ENCODE results near the gene CISD1. TPM values are rescaled to one million over a fixed set of nuclear protein-coding genes. Genes with fewer than 3 reads are reported as not detected.

Gene CISD1
- total and polyA plus RNA-seq, 2 experiments from 2014 or later, result 40.4 to 97.6 TPM

DNA sequence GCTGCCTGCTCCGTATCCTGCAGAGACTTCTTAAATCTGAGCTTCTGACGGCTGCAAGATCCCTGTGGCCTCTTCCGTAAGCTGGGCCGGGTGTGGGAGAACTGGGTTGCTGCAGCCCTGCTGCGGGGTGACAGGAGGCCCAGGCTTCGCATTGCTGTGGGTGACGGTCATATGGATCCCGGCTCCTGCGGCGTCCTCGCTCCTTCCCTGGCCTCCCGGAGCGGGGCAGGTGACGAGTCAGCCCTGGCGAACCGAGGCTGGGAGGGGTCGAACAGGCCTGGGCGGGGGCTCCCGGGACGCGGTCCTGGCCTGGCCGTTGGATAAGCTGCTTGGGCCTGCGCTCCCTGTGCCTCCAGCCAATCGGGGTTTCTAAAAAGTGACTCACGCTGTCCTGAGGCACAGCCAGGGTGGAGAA, 58.0 kb downstream of the CISD1 start:
- peak; percentile 90 for DNase-seq
- Histone ChIP-seq H3K4me2 (ENCODE audit: unreplicated experiment) (peak overlapping the region; percentile 82), H3K9ac (peak overlapping the region; percentile 67), H3K4me3 (peak overlapping the region; percentile 75), H3K79me2 (ENCODE audit: insufficient read depth) (no peaks in the 10 kb centered on the region), H3K4me1 (ENCODE audit: insufficient read depth) (no peaks in the 10 kb centered on the region), H3F3A (ENCODE audit: insufficient read depth) (no peaks in the 10 kb centered on the region), H2AFZ (peak overlapping the region; percentile 89), H3K9me3 (ENCODE audit: low read depth) (no peaks in the 10 kb centered on the region), H3K27ac (peak overlapping the region; percentile 43), H3K9me2 (ENCODE audit: insufficient read depth) (no peaks in the 10 kb centered on the region), H4K20me1 (ENCODE audit: insufficient read depth) (no peaks in the 10 kb centered on the region), H3K36me3 (ENCODE audit: low read depth) (no peaks in the 10 kb centered on the region), H3K27me3 (replicated peaks; ENCODE audit: insufficient read depth) (no peaks in the 10 kb centered on the region)
- TF ChIP-seq EZH2 (IDR thresholded peaks at IDR 0.05; ENCODE audit: insufficient read depth, poor library complexity, severe bottlenecking) (no peak), EZH2phosphoT487 (IDR thresholded peaks at IDR 0.05; ENCODE audit: insufficient read depth, low read depth) (no peak)
- WGBS, 2 experiments (ENCODE audit: low coverage in 1 of 2, low lambda C conversion rate in 2 of 2, missing lambda C conversion rate in 2 of 2), result 1 to 3% methylated on average over 18 to 22 of the region's 25 CpGs
- in situ Hi-C loops (cut with MboI), result no loop called here

DNA sequence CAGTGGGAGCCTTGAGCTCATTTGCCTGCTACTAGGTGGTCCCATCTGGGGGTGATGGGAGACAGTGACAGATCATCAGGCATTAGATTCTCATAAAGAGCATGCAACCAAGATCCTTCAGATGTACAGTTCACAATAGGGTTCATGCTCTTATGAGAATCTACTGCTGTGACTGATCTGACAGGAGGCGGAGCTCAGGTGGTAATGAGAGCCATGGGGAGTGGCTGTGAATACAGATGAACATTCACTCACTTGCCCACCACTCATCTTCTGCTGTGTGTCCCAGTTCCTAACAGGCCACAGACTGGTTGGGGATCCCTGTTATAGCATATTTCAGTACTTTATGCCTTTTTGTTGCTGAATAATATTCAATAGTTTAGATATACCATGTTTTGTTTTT, 59.3 kb downstream of the CISD1 start:
- WGBS, 2 experiments (ENCODE audit: low coverage in 1 of 2, low lambda C conversion rate in 2 of 2, missing lambda C conversion rate in 2 of 2), result 100% methylated on average over 1 of the region's 1 CpG
- Histone ChIP-seq H3K27me3 (replicated peaks; ENCODE audit: insufficient read depth) (no peaks in the 10 kb centered on the region), H3F3A (ENCODE audit: insufficient read depth) (no peaks in the 10 kb centered on the region), H4K20me1 (ENCODE audit: insufficient read depth) (no peaks in the 10 kb centered on the region), H3K27ac (no peak overlapping the region), H3K4me2 (ENCODE audit: unreplicated experiment) (no peak overlapping the region), H3K9me2 (ENCODE audit: insufficient read depth) (no peaks in the 10 kb centered on the region), H3K9me3 (ENCODE audit: low read depth) (no peaks in the 10 kb centered on the region), H3K9ac (no peak overlapping the region), H2AFZ (no peak overlapping the region), H3K4me3 (no peak overlapping the region), H3K36me3 (ENCODE audit: low read depth) (no peaks in the 10 kb centered on the region), H3K79me2 (ENCODE audit: insufficient read depth) (no peaks in the 10 kb centered on the region), H3K4me1 (ENCODE audit: insufficient read depth) (no peaks in the 10 kb centered on the region)
- TF ChIP-seq EZH2phosphoT487 (IDR thresholded peaks at IDR 0.05; ENCODE audit: insufficient read depth, low read depth) (no peak), EZH2 (IDR thresholded peaks at IDR 0.05; ENCODE audit: insufficient read depth, poor library complexity, severe bottlenecking) (no peak)
- in situ Hi-C loops (cut with MboI), result no loop called here
- DNase-seq, result no peak

DNA sequence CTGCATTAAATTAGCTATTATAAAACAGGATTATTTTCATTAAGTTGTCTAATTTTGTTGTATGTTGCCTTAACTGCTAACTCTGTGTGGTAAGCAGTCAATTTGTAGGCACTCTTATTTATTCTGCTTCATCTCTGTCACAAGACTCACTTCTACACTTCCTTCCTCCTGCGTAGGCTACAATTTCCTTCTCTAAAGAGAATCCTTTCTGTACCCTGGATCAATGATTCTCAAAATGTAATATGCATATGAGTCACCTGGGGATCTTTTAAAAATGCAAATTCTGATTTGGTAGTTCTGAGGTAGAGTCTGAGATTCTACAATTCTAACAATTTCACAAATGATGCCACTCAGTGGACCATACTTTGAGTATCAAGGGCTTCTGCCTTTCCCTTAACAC, 61.5 kb downstream of the CISD1 start:
- DNase-seq, result no peak
- Histone ChIP-seq H3K27me3 (replicated peaks; ENCODE audit: insufficient read depth) (no peaks in the 10 kb centered on the region), H3K27ac (no peak overlapping the region), H3K9ac (no peak overlapping the region), H3F3A (ENCODE audit: insufficient read depth) (no peaks in the 10 kb centered on the region), H3K9me2 (ENCODE audit: insufficient read depth) (no peaks in the 10 kb centered on the region), H3K36me3 (ENCODE audit: low read depth) (no peaks in the 10 kb centered on the region), H3K4me3 (no peak overlapping the region), H3K79me2 (ENCODE audit: insufficient read depth) (peaks cover 5% of the 10 kb centered on the region; the same call in 1 of the 2 replicates), H2AFZ (no peak overlapping the region), H3K4me2 (ENCODE audit: unreplicated experiment) (no peak overlapping the region), H4K20me1 (ENCODE audit: insufficient read depth) (no peaks in the 10 kb centered on the region), H3K4me1 (ENCODE audit: insufficient read depth) (no peaks in the 10 kb centered on the region), H3K9me3 (ENCODE audit: low read depth) (no peaks in the 10 kb centered on the region)
- 97 to 100% methylated on average over 1 of the region's 1 CpG for WGBS, 2 experiments (ENCODE audit: low coverage in 1 of 2, low lambda C conversion rate in 2 of 2, missing lambda C conversion rate in 2 of 2)
- no peak for TF ChIP-seq EZH2phosphoT487 (IDR thresholded peaks at IDR 0.05; ENCODE audit: insufficient read depth, low read depth)
- TF ChIP-seq EZH2 (IDR thresholded peaks at IDR 0.05; ENCODE audit: insufficient read depth, poor library complexity, severe bottlenecking), result no peak
- in situ Hi-C loops (cut with MboI), result no loop called here

DNA sequence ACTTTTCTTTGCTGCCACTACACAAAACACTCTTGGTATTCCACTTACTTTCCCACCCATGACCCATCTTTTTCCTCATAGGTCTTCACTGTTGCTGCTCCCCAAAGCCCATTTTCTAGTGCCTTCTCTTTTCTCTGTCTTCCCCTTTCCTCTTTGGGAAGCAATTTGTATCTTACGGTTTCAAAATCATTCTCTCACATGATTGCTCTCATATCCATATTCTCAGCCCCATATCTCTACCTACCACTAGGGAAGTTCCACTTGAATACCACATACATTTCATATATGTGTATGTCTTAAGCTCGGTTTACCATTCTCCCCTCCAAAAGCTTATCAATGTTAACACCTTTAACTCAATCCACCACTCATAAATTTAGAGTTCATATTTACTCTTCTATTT, 62.7 kb downstream of the CISD1 start:
- Histone ChIP-seq H3K4me2 (ENCODE audit: unreplicated experiment) (no peak overlapping the region), H3F3A (ENCODE audit: insufficient read depth) (no peaks in the 10 kb centered on the region), H3K9ac (no peak overlapping the region), H3K9me2 (ENCODE audit: insufficient read depth) (no peaks in the 10 kb centered on the region), H2AFZ (no peak overlapping the region), H3K79me2 (ENCODE audit: insufficient read depth) (peaks cover 17% of the 10 kb centered on the region), H3K4me1 (ENCODE audit: insufficient read depth) (peaks cover 6% of the 10 kb centered on the region; the same call in 1 of the 2 replicates), H3K27ac (no peak overlapping the region), H3K9me3 (ENCODE audit: low read depth) (no peaks in the 10 kb centered on the region), H3K27me3 (replicated peaks; ENCODE audit: insufficient read depth) (no peaks in the 10 kb centered on the region), H4K20me1 (ENCODE audit: insufficient read depth) (no peaks in the 10 kb centered on the region; the same call in 1 of the 2 replicates), H3K36me3 (ENCODE audit: low read depth) (no peaks in the 10 kb centered on the region), H3K4me3 (no peak overlapping the region)
- TF ChIP-seq EZH2phosphoT487 (IDR thresholded peaks at IDR 0.05; ENCODE audit: insufficient read depth, low read depth), result no peak
- no peak for TF ChIP-seq EZH2 (IDR thresholded peaks at IDR 0.05; ENCODE audit: insufficient read depth, poor library complexity, severe bottlenecking)
- in situ Hi-C loops (cut with MboI), result no loop called here
- no peak for DNase-seq
- WGBS, 2 experiments (ENCODE audit: low coverage in 1 of 2, low lambda C conversion rate in 2 of 2, missing lambda C conversion rate in 2 of 2), result 84 to 87% methylated on average over 2 of the region's 2 CpGs
